OCI-LY3 (cell line): ENCODE results near the gene RRP1.

Experiments
- H2AFZ ChIP-seq: fragments of 200-600, 300-600 bp; shearing (Covaris generic); 2 replicates; pipeline ENCODE4 v1.6.0; 2014; ENCODE audit warnings: antibody characterized with exemption, low read depth, low read length
- H3K27ac ChIP-seq: fragments of 200-600, 300-600 bp; sonication (generic); 2 replicates; pipeline ENCODE4 v1.5.1; 2014; ENCODE audit warnings: mild to moderate bottlenecking, low read length, moderate library complexity, mixed read lengths
- H3K27me3 ChIP-seq: fragments of 200-600, 300-600 bp; sonication (generic); 2 replicates; pipeline ENCODE4 v1.6.1; 2014; ENCODE audit warnings: low read depth, low read length, mixed read lengths
- H3K36me3 ChIP-seq: fragments of 200-600, 300-600 bp; sonication (generic); replicated peaks from 2 replicates; pipeline ENCODE3; 2014; ENCODE audit warnings: low read depth, low read length, mixed read lengths
- H3K4me1 ChIP-seq: fragments of 300-600, 200-600 bp; sonication (generic); 2 replicates; pipeline ENCODE4 v1.6.1; 2014; ENCODE audit warnings: low read length, mixed read lengths
- H3K4me2 ChIP-seq: fragments of 200-600, 300-600 bp; sonication (generic); 2 replicates; pipeline ENCODE4 v1.6.1; 2014; ENCODE audit warnings: low read length, mixed read lengths
- H3K4me3 ChIP-seq: fragments of 300-600, 200-600 bp; sonication (generic); 2 replicates; pipeline ENCODE4 v1.5.1; 2014; ENCODE audit warnings: antibody characterized with exemption, mild to moderate bottlenecking, low read length, moderate library complexity
- H3K79me2 ChIP-seq: fragments of 300-600, 200-600 bp; shearing (Covaris generic); 2 replicates; pipeline ENCODE4 v1.6.1; 2014; ENCODE audit warnings: mild to moderate bottlenecking, low read length, mixed read lengths
- H3K9ac ChIP-seq: fragments of 300-600, 200-600 bp; shearing (Covaris generic); 2 replicates; pipeline ENCODE4 v1.6.0; 2014; ENCODE audit warnings: mild to moderate bottlenecking, low read length, moderate library complexity
- H3K9me3 ChIP-seq: fragments of 200-600, 300-600 bp; shearing (Covaris generic); 2 replicates; pipeline ENCODE4 v1.6.1; 2014; ENCODE audit warnings: low read length, mixed read lengths; ENCODE audit not compliant: insufficient read depth
- H4K20me1 ChIP-seq: fragments of 200-600, 300-600 bp; sonication (generic); 2 replicates; pipeline ENCODE4 v1.6.1; 2016; ENCODE audit warnings: low read length, mixed read lengths; ENCODE audit not compliant: insufficient read depth
- CTCF ChIP-seq: fragments of 200-600, 300-600 bp; sonication (generic); IDR thresholded peaks from 2 replicates; pipeline ENCODE4 v1.5.1; 2014; ENCODE audit warnings: antibody characterized with exemption, low read length, low read depth
- EZH2phosphoT487 ChIP-seq: fragments of 200-600 bp; shearing (Covaris generic); IDR thresholded peaks from 2 replicates; pipeline ENCODE4 v1.6.1; 2018; ENCODE audit warnings: antibody characterized with exemption, mixed run types, low read depth

Gene RRP1

GRCh38 chr21:43771199-43771675, 18.1 kb upstream of the RRP1 start:
- Histone ChIP-seq H4K20me1 (no peaks in the 10 kb centered on the region), H3K79me2 (peaks cover 3% of the 10 kb centered on the region; the same call in 1 of the 2 replicates), H3K4me3 (no peak overlapping the region), H3K9me3 (no peaks in the 10 kb centered on the region), H3K4me2 (no peak overlapping the region), H2AFZ (no peak overlapping the region), H3K9ac (no peak overlapping the region), H3K36me3 (peaks cover 3% of the 10 kb centered on the region), H3K4me1 (peaks cover 4% of the 10 kb centered on the region), H3K27me3 (no peaks in the 10 kb centered on the region), H3K27ac (no peak overlapping the region)
- TF ChIP-seq CTCF, result no peak
- no peak for TF ChIP-seq EZH2phosphoT487

GRCh38 chr21:43771698-43772424, 17.5 kb upstream of the RRP1 start:
- peaks cover 3% of the 10 kb centered on the region for H3K36me3 ChIP-seq
- H2AFZ ChIP-seq, result no peak overlapping the region
- H3K4me2 ChIP-seq, result no peak overlapping the region
- H4K20me1 ChIP-seq, result no peaks in the 10 kb centered on the region
- H3K9ac ChIP-seq, result no peak overlapping the region
- H3K27me3 ChIP-seq, result no peaks in the 10 kb centered on the region
- H3K79me2 ChIP-seq, result peaks cover 3% of the 10 kb centered on the region; the same call in 1 of the 2 replicates
- TF ChIP-seq EZH2phosphoT487, result no peak
- TF ChIP-seq CTCF, result no peak
- H3K4me1 ChIP-seq, result peaks cover 4% of the 10 kb centered on the region
- no peak overlapping the region for H3K4me3 ChIP-seq
- no peak overlapping the region for H3K27ac ChIP-seq
- no peaks in the 10 kb centered on the region for H3K9me3 ChIP-seq

- TF ChIP-seq EZH2phosphoT487, result no peak
- H3K4me3 ChIP-seq, result no peak overlapping the region
- peaks cover 3% of the 10 kb centered on the region for H3K36me3 ChIP-seq
These were observed 17.0 kb upstream of the RRP1 start for GRCh38 chr21:43772425-43772821.

GRCh38 chr21:43774163-43774562, 15.2 kb upstream of the RRP1 start:
- H3K4me1 ChIP-seq, result peaks cover 17% of the 10 kb centered on the region
- H3K4me2 ChIP-seq, result no peak overlapping the region
- peaks cover 3% of the 10 kb centered on the region; the same call in 1 of the 2 replicates for H3K79me2 ChIP-seq
- TF ChIP-seq CTCF (no peak), EZH2phosphoT487 (no peak)
- no peak overlapping the region for H3K27ac ChIP-seq
- no peak overlapping the region for H3K4me3 ChIP-seq
- H3K36me3 ChIP-seq, result peaks cover 3% of the 10 kb centered on the region
- H2AFZ ChIP-seq, result no peak overlapping the region
- no peak overlapping the region for H3K9ac ChIP-seq
- no peaks in the 10 kb centered on the region for H3K27me3 ChIP-seq
- no peaks in the 10 kb centered on the region for H3K9me3 ChIP-seq
- H4K20me1 ChIP-seq, result no peaks in the 10 kb centered on the region

More at GRCh38 chr21:43772425-43772821, 17.0 kb upstream of the RRP1 start:
- Histone ChIP-seq H2AFZ (no peak overlapping the region), H3K27me3 (no peaks in the 10 kb centered on the region), H4K20me1 (no peaks in the 10 kb centered on the region), H3K9me3 (no peaks in the 10 kb centered on the region), H3K4me2 (no peak overlapping the region), H3K27ac (no peak overlapping the region), H3K9ac (no peak overlapping the region), H3K4me1 (peaks cover 4% of the 10 kb centered on the region), H3K79me2 (peaks cover 3% of the 10 kb centered on the region; the same call in 1 of the 2 replicates)
